HCT116 (cell line): ENCODE data around the gene METTL2A. TPM values are rescaled to one million over a fixed set of nuclear protein-coding genes. Genes with fewer than 3 reads are reported as not detected.
"Not testable (repeated sequence)": the region's sequence is repeated elsewhere in the genome, so short reads cannot be mapped to it uniquely, and the experiment has no call there.

Experiments used
- ATAC-seq: fragments of 200-7000 bp; cut with Tn5 transposase; 2 replicates; pipeline ENCODE4 v1.9.1; 2020; ENCODE audit warnings: mild to moderate bottlenecking, moderate library complexity
- BruUV-seq: library from RNA; stranded (reverse); fragments of 400-500 nt; replicated peaks from 2 replicates; lab custom pipeline; 2021; lab: Mats Ljungman, UMichigan
- CTCF ChIA-PET: fragments of 300-600 bp; sonication (Branson Sonifier 250); formaldehyde crosslinking; loops from one replicate; lab custom pipeline; 2021; ENCODE audit warnings: antibody characterized with exemption; lab: Charles Lee
- POLR2A ChIA-PET: fragments of 300-600, 350-600 bp; sonication (Branson Sonifier 250); formaldehyde crosslinking; loops from one replicate; lab custom pipeline; 2021; ENCODE audit warnings: antibody characterized with exemption; lab: Charles Lee
- RAD21 ChIA-PET, 2 experiments: fragments of 300-600 bp; sonication (Branson Sonifier 250); formaldehyde crosslinking; loops; one replicate each; lab custom pipeline; 2023; ENCODE audit warnings: low total read pairs in 2 of 2; ENCODE audit not compliant: uncharacterized antibody in 2 of 2, unreplicated experiment in 2 of 2, low non-redundant PET in 1 of 2; lab: Charles Lee
- DNase-seq: peaks from one replicate; pipeline ENCODE4 v3.0.0-alpha.2; 2010; ENCODE audit warnings: low read depth, low spot score
- H2AFZ ChIP-seq: fragments of 200-600 bp; shearing (Covaris generic), sonication (generic); 2 replicates; pipeline ENCODE4 v1.6.1; 2017; ENCODE audit warnings: low read depth, mixed run types, mixed read lengths, antibody characterized with exemption, low read length; ENCODE audit not compliant: poor library complexity, severe bottlenecking
- H3K27ac ChIP-seq: 2 replicates; pipeline ENCODE4 v1.5.1; 2012; ENCODE audit warnings: low read depth, low read length
- H3K27me3 ChIP-seq: fragments of 200-600 bp; sonication (generic); 2 replicates; pipeline ENCODE4 v1.6.1; 2016; ENCODE audit warnings: mixed run types, low read length, mixed read lengths; ENCODE audit not compliant: insufficient read depth
- H3K36me3 ChIP-seq, 2 experiments: fragments of 200-500 bp in 1 of 2; fragments of 200-600 bp in 1 of 2; sonication (Bioruptor generic) in 1 of 2; sonication (generic) in 1 of 2; 2 replicates each; pipeline versions ENCODE4 v1.5.1 to v1.6.1; 2014 to 2016; ENCODE audit warnings: low read length in 2 of 2, inconsistent platforms in 1 of 2, mixed read lengths in 1 of 2, mixed run types in 1 of 2; ENCODE audit not compliant: insufficient read depth in 2 of 2, control insufficient read depth in 1 of 2
- H3K4me1 ChIP-seq, 2 experiments: fragments of 200-600 bp in 1 of 2; sonication (generic) in 1 of 2; 2 replicates each; pipeline versions ENCODE4 v1.5.1 to v1.6.1; 2012 to 2017; ENCODE audit warnings: low read length in 2 of 2, inconsistent platforms in 1 of 2, mild to moderate bottlenecking in 1 of 2, mixed read lengths in 1 of 2, mixed run types in 1 of 2, moderate library complexity in 1 of 2; ENCODE audit not compliant: insufficient read depth in 2 of 2, control insufficient read depth in 1 of 2
- H3K4me2 ChIP-seq: fragments of 200-600 bp; sonication (generic); 2 replicates; pipeline ENCODE4 v1.6.1; 2017; ENCODE audit warnings: mixed run types, low read length, mixed read lengths
- H3K4me3 ChIP-seq, 2 experiments: fragments of 200-600 bp in 1 of 2; sonication (generic) in 1 of 2; replicated peaks in 1 of 2; 2 replicates each; pipeline ENCODE4 v1.5.1; 2011 to 2016; ENCODE audit warnings: low read length in 2 of 2, control low read depth in 1 of 2, low read depth in 1 of 2, mild to moderate bottlenecking in 1 of 2, mixed read lengths in 1 of 2, mixed run types in 1 of 2
- H3K79me2 ChIP-seq: fragments of 200-600 bp; sonication (generic); 2 replicates; pipeline ENCODE4 v1.6.1; 2017; ENCODE audit warnings: mild to moderate bottlenecking, mixed run types, low read length, moderate library complexity, mixed read lengths; ENCODE audit not compliant: insufficient read depth
- H3K9ac ChIP-seq: fragments of 200-600 bp; sonication (generic); 2 replicates; pipeline ENCODE4 v1.6.1; 2016; ENCODE audit warnings: low read length, mixed read lengths
- H3K9me2 ChIP-seq: fragments of 200-600 bp; sonication (generic), shearing (Covaris generic); 2 replicates; pipeline ENCODE4 v1.6.1; 2017; ENCODE audit warnings: mixed run types, mild to moderate bottlenecking, moderate library complexity; ENCODE audit not compliant: insufficient read depth
- H3K9me3 ChIP-seq, 2 experiments: fragments of 200-500 bp in 1 of 2; fragments of 200-600 bp in 1 of 2; sonication (Bioruptor generic) in 1 of 2; sonication (generic) in 1 of 2; 2 replicates each; pipeline ENCODE4 v1.6.1; 2014 to 2017; ENCODE audit warnings: low read length in 2 of 2, mixed read lengths in 2 of 2, inconsistent platforms in 1 of 2, low read depth in 1 of 2, mild to moderate bottlenecking in 1 of 2, mixed run types in 1 of 2, moderate library complexity in 1 of 2; ENCODE audit not compliant: control insufficient read depth in 1 of 2, insufficient read depth in 1 of 2
- H4K20me1 ChIP-seq: fragments of 200-600 bp; sonication (generic), shearing (Covaris generic); 2 replicates; pipeline ENCODE4 v1.6.1; 2017; ENCODE audit warnings: mixed run types, mild to moderate bottlenecking, moderate library complexity; ENCODE audit not compliant: insufficient read depth
- CBX3 ChIP-seq: IDR thresholded peaks from 2 replicates; pipeline ENCODE4 v1.6.1; 2012; ENCODE audit warnings: low read depth
- FOSL1 ChIP-seq: IDR thresholded peaks from 2 replicates; pipeline ENCODE4 v1.6.1; 2012; ENCODE audit warnings: low read depth
- JUND ChIP-seq: IDR thresholded peaks from 2 replicates; pipeline ENCODE4 v1.6.1; 2012
- POLR2AphosphoS5 ChIP-seq: IDR thresholded peaks from 2 replicates; pipeline ENCODE4 v1.6.1; 2011; ENCODE audit warnings: mild to moderate bottlenecking, low read depth, low read length, moderate library complexity
- SIN3A ChIP-seq: IDR thresholded peaks from 2 replicates; pipeline ENCODE4 v1.6.1; 2012; ENCODE audit warnings: low read depth
- SP1 ChIP-seq: IDR thresholded peaks from 2 replicates; pipeline ENCODE4 v1.6.1; 2012; ENCODE audit warnings: low read depth
- intact Hi-C: fragments of 100-400 bp; cut with micrococcal nuclease; formaldehyde crosslinking; loops from 2 replicates; pipeline ENCODE4 v1.10.0; 2022
- total RNA-seq: library from RNA; stranded (reverse); gene quantifications from one replicate; pipeline ENCODE4 v1.2.1, GENCODE V29; 2021; ENCODE audit not compliant: unreplicated experiment
- TF ChIP-seq, protein P1 (sequence below): IDR thresholded peaks from 2 replicates; pipeline ENCODE4 v1.6.1; 2012

Gene METTL2A
- total RNA-seq, 1 experiment from 2014 or later: 50.3 TPM

- H3K27ac ChIP-seq, H3K9me3 ChIP-seq, H3K9ac ChIP-seq, POLR2A ChIA-PET, H3K36me3 ChIP-seq, ATAC-seq, H3K4me2 ChIP-seq, H3K79me2 ChIP-seq, H3K9me2 ChIP-seq, BruUV-seq, H2AFZ ChIP-seq, CTCF ChIA-PET, H3K4me3 ChIP-seq, H4K20me1 ChIP-seq, RAD21 ChIA-PET, intact Hi-C loops, DNase-seq, H3K27me3 ChIP-seq, H3K4me1 ChIP-seq: not testable (repeated sequence)
These were observed 41.6 kb downstream of the METTL2A start for GRCh38 chr17:62465271-62465670.

DNA sequence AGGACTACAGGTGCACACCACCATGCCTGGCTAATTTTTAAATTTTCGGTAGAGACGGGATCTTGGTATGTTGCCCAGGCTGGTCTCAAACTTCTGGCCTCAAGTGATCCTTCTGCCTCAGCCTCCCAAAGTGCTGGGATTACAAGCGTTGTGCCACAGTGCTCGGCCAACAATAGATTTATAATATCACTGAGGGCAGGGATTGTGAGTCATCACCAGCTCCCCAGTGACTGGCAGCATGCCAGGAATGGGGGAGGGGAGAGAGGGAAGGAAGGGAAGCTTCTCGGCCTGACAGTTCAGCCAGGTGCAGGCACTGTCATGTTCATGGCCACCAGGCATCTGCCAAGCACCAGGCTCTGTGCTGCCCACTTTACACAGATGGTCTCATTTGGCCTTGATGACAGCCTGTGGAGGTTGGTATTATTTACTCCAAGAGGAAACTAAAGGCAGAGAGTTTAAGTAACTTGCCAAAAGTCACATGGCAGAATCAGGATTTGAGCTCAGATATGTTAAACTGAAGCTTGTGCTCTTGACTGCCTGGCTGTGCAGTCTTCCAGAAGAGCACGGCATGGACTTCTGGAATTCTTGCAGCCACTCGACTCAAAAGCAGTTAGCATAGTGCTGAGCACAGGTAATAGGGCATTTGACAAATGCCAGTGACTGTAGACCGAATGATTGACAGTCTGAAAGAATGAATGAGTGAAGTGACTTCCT lies 47.1 kb downstream of the METTL2A start:
- POLR2A ChIA-PET, H3K36me3 ChIP-seq: not testable (repeated sequence)

DNA sequence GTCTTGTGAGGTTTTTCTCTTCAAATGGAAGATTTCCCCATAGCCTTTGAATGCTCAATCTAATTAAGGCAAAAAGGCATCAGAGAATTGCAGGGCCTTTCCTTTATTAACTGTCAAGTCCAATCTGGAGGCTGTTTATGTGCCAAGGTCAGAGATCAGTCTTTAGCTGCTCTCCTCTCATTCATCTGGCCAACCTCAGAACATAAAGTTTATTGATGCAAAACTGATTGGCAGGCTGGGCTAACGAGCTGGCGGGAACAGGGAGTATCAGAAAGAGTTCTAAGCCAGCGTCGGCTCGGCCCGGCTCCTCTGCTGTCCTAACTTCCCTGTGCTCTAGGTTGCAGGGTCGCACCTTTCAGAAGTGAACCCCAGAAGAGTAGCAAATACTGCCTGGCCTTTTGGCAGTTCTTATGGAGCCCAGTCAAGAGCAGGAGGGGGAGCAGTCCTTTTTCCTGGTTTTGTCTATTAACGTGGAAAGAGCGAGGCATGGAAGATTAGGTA lies 47.7 kb downstream of the METTL2A start:
- H3K9me2 ChIP-seq, H2AFZ ChIP-seq, CTCF ChIA-PET, H3K9me3 ChIP-seq, RAD21 ChIA-PET, ATAC-seq, H3K4me3 ChIP-seq, H3K27ac ChIP-seq, H3K27me3 ChIP-seq, H3K36me3 ChIP-seq, DNase-seq, POLR2A ChIA-PET, H4K20me1 ChIP-seq, H3K4me2 ChIP-seq, H3K79me2 ChIP-seq, BruUV-seq, H3K9ac ChIP-seq: not testable (repeated sequence)
- peaks cover 17 to 20% of the 10 kb centered on the region in 2 experiments for H3K4me1 ChIP-seq
- intact Hi-C loops: loop anchor here (10.0 kb wide), 1 partner anchor 47 kb away; the partner anchor contains the start of gene METTL2A

More for the DNA sequence above, 47.1 kb downstream of the METTL2A start:
- H3K9me2 ChIP-seq, H3K9me3 ChIP-seq, RAD21 ChIA-PET, H2AFZ ChIP-seq, H3K27ac ChIP-seq, BruUV-seq, H3K27me3 ChIP-seq, H3K79me2 ChIP-seq, H4K20me1 ChIP-seq, CTCF ChIA-PET, H3K4me3 ChIP-seq: not testable (repeated sequence)
- intact Hi-C loops: loop anchor here (10.0 kb wide), 1 partner anchor 46 kb away; the partner anchor contains the start of gene METTL2A
- Histone ChIP-seq H3K4me2 (peak overlapping the region; percentile 51), H3K9ac (0 out of 2 replicates have a peak overlapping the region, but pooled peaks have one; percentile 1), H3K4me1 (peaks cover 17 to 20% of the 10 kb centered on the region in 2 experiments)
- DNase-seq: peak; percentile 71
- ATAC-seq: peak; percentile 79
- TF ChIP-seq, protein P1, sequence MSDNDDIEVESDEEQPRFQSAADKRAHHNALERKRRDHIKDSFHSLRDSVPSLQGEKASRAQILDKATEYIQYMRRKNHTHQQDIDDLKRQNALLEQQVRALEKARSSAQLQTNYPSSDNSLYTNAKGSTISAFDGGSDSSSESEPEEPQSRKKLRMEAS: peak; percentile 57
- TF ChIP-seq POLR2AphosphoS5 (peak; percentile 71), SP1 (peak; percentile 62), FOSL1 (peak; percentile 90), JUND (peak; percentile 93), CBX3 (peak; percentile 94), SIN3A (peak; percentile 39; the same call in 1 of the 2 replicates)
